Heart left ventricle (tissue), 16 donors: ENCODE results near the gene PCSK6. TPM values are rescaled to one million over a fixed set of nuclear protein-coding genes. Genes with fewer than 3 reads are reported as not detected.

Experiments used
- ATAC-seq, 4 donors: fragments of 200-7000 bp; cut with Tn5 transposase; one replicate each; pipeline ENCODE4 v1.9.1; 2020 to 2022; ENCODE audit warnings: moderate library complexity in 4 of 4, mild to moderate bottlenecking in 3 of 4, moderate number of reproducible peaks in 1 of 4
- DNase-seq, 5 donors: peaks; one replicate each; pipeline ENCODE4 v3.0.0-alpha.2; 2020
- H3K27ac ChIP-seq, 12 donors: fragments of 200-600 bp; sonication (generic) in 4 of 12; one replicate each; pipeline versions ENCODE4 v1.5.0 to v1.8.0; 2016 to 2022; ENCODE audit warnings: mild to moderate bottlenecking in 2 of 12
- H3K27me3 ChIP-seq, 9 donors: fragments of 200-600 bp; sonication (generic) in 2 of 9; one replicate each; pipeline versions ENCODE4 v1.5.1 to v1.8.0; 2016 to 2022; ENCODE audit warnings: mild to moderate bottlenecking in 3 of 9
- H3K36me3 ChIP-seq, 9 donors: fragments of 200-600 bp; sonication (generic) in 2 of 9; one replicate each; pipeline versions ENCODE4 v1.5.0 to v1.8.0; 2018 to 2022; ENCODE audit warnings: mild to moderate bottlenecking in 2 of 9
- H3K4me1 ChIP-seq, 12 donors: fragments of 200-600 bp; sonication (generic) in 4 of 12; one replicate each; pipeline versions ENCODE4 v1.5.0 to v1.8.0; 2016 to 2022; ENCODE audit warnings: mild to moderate bottlenecking in 3 of 12
- H3K4me3 ChIP-seq, 12 donors: fragments of 200-600 bp; sonication (generic) in 4 of 12; one replicate each; pipeline versions ENCODE4 v1.5.0 to v1.8.0; 2017 to 2022; ENCODE audit warnings: mild to moderate bottlenecking in 9 of 12, moderate library complexity in 4 of 12
- H3K9me3 ChIP-seq, 12 donors: fragments of 200-600 bp; sonication (generic) in 4 of 12; one replicate each; pipeline versions ENCODE4 v1.5.0 to v1.8.0; 2016 to 2022; ENCODE audit warnings: mild to moderate bottlenecking in 1 of 12
- POLR2A ChIP-seq, 2 donors: fragments of 450-650 bp; IDR thresholded peaks; one replicate each; pipeline ENCODE4 v1.6.1; 2017; ENCODE audit warnings: antibody characterized with exemption in 2 of 2, mild to moderate bottlenecking in 2 of 2, moderate library complexity in 2 of 2
- WGBS, 4 donors: extraction: QIAGEN DNeasy Blood & Tissue Kit in 2 of 4; methylation state at CpG; one replicate each; pipeline versions ENCODE4 v1.1.5 to v1.1.7; 2013 to 2018; 5-methylcytosine and 5-hydroxymethylcytosine counted together
- intact Hi-C, 10 donors: fragments of 100-400 bp; cut with DNase I; formaldehyde crosslinking; loops; one replicate each; pipeline versions ENCODE4 v1.11.1 to v1.14.2; 2022
- polyA plus RNA-seq, 2 donors: library from polyadenylated mRNA; stranded (reverse); fragments of 200-250 nt; gene quantifications; one replicate each; pipeline ENCODE4 v1.2.3, GENCODE V29; 2013
- total RNA-seq, 9 donors: library from RNA; depleted of rRNA in 2 of 9; stranded (reverse); fragments of >200 nt in 2 of 9; fragmentation: NEBNext Ultra II Directional in 3 of 9; extraction: Animal tissue kit (Norgen Biotek cat#: 25700) in 3 of 9; gene quantifications; one replicate each; pipeline versions ENCODE4 v1.1.0 to v1.2.4, GENCODE V29; 2016 to 2023
- TF ChIP-seq, protein P1 (sequence below), 12 donors: fragments of 200-600 bp; sonication (generic) in 4 of 12; IDR thresholded peaks; one replicate each; pipeline versions ENCODE4 v1.5.0 to v1.8.0; 2018 to 2022; ENCODE audit warnings: antibody characterized with exemption in 12 of 12, mild to moderate bottlenecking in 5 of 12
- donor health status: ischemic (EF 13 %, LVEDD 7.1; RV severe dilation, severe dysfunction).
- donor health status: healthy with polysubstance abuse.
- donor health status: DM: no; HTN: yes; CAD: no.
- donor health status: DM: no; HTN: no; CAD: no.
- donor health status: ischemic (EF 25% LVEDD 6.9; RV normal size, moderate dysfunction).
- donor health status: ischemic (EF 25% LVEDD 5.7; RV mildly dilated, moderate dysfunction).
- donor health status: healthy.
- donor health status: DM: yes; HTN: yes; CAD: no.
- donor health status: ischemic (EF 35%, LVEDD 5.7; RV mildly dilated, moderate dysfunction).
- donor health status: nonischemic (EF 11% LVEDD 7.7; RV severe dilation, severe dysfunction).
- donor health status: DM: yes; HTN: yes; CAD: no.
- donor health status: PGD.
- donor health status: ischemic (EF 29% LVEDD 5.4; RV normal size, mild dysfunction).
- donor health status: nonischemic (EF 23%, LVEDD 6.1; RV moderate dilation, normal function).

Gene PCSK6
- total and polyA plus RNA-seq, 11 donors = 7.3 to 41.7 (median 22.3) TPM

DNA sequence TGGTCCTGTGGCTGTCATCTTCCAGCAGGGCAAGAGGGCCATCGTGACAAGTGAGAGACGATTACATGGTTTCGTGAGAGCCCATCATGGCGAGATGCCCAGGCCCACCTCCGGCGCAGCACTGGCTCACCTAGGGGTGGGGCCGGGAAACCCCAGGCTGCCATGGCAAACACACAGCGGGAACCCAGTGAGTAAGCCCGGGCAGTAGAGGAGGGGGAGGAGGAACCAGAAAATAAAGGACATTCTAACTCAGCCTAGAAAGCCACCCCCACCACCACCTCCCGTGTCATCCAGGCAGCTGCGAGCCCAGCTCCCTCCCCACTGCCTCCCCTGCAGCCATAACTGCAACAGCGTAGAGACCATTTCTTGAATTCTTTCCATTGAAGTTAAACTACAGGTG, 52.3 kb downstream of the PCSK6 start:
- TF ChIP-seq POLR2A (IDR thresholded peaks at IDR 0.05) = no peak
- no peak overlapping the region for H3K4me3 ChIP-seq
- no peaks in the 10 kb centered on the region for H3K27me3 ChIP-seq
- H3K27ac ChIP-seq = no peak overlapping the region
- WGBS, 4 donors = 88 to 90% (median 89%) methylated on average over 12 of the region's 12 CpGs
- H3K9me3 ChIP-seq = no peaks in the 10 kb centered on the region
- peaks cover 0 to 25% (median 8%) of the 10 kb centered on the region in 12 donors for H3K4me1 ChIP-seq
- H3K36me3 ChIP-seq = peaks cover 0 to under 1% (median 0%) of the 10 kb centered on the region in 9 donors
- ATAC-seq (no peak), DNase-seq (no peak)
- intact Hi-C loops = loop anchor here in 1 of 10 donors (10.0 kb wide), 1 partner anchor 52 kb away; no protein-coding TSS in a partner anchor

DNA sequence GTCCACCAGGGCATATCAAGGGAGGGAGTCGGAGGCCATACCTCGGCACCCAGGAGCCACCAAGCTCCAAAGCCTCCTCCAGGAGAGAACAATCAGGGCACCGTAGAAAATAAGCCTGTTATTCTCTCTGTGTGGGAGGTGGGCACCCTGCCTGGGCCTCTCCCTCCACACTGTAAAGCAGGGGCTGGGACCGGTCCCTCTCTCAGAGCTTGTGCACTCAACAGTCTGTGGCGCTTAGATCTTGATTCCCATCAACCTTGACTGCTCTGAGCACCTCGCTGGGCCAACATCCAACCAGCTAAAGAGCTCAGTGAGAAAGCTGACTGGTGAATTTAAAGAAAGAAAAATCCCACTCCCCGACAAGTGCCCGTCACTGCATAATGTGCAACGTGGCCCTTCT, 53.0 kb downstream of the PCSK6 start:
- DNase-seq = no peak
- intact Hi-C loops = loop anchor here in 1 of 10 donors (10.0 kb wide), 1 partner anchor 52 kb away; no protein-coding TSS in a partner anchor
- 90 to 97% (median 92%) methylated on average over 8 to 9 of the region's 9 CpGs for WGBS, 4 donors
- Histone ChIP-seq H3K9me3 (no peaks in the 10 kb centered on the region), H3K4me3 (no peak overlapping the region), H3K27ac (no peak overlapping the region), H3K4me1 (peaks cover 0 to 25% (median 8%) of the 10 kb centered on the region in 12 donors), H3K36me3 (peaks cover 0 to 7% (median 0%) of the 10 kb centered on the region in 9 donors), H3K27me3 (no peaks in the 10 kb centered on the region)
- TF ChIP-seq POLR2A (IDR thresholded peaks at IDR 0.05) = no peak
- TF ChIP-seq, protein P1, sequence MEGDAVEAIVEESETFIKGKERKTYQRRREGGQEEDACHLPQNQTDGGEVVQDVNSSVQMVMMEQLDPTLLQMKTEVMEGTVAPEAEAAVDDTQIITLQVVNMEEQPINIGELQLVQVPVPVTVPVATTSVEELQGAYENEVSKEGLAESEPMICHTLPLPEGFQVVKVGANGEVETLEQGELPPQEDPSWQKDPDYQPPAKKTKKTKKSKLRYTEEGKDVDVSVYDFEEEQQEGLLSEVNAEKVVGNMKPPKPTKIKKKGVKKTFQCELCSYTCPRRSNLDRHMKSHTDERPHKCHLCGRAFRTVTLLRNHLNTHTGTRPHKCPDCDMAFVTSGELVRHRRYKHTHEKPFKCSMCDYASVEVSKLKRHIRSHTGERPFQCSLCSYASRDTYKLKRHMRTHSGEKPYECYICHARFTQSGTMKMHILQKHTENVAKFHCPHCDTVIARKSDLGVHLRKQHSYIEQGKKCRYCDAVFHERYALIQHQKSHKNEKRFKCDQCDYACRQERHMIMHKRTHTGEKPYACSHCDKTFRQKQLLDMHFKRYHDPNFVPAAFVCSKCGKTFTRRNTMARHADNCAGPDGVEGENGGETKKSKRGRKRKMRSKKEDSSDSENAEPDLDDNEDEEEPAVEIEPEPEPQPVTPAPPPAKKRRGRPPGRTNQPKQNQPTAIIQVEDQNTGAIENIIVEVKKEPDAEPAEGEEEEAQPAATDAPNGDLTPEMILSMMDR (IDR thresholded peaks at IDR 0.05) = no peak
- ATAC-seq = no peak

DNA sequence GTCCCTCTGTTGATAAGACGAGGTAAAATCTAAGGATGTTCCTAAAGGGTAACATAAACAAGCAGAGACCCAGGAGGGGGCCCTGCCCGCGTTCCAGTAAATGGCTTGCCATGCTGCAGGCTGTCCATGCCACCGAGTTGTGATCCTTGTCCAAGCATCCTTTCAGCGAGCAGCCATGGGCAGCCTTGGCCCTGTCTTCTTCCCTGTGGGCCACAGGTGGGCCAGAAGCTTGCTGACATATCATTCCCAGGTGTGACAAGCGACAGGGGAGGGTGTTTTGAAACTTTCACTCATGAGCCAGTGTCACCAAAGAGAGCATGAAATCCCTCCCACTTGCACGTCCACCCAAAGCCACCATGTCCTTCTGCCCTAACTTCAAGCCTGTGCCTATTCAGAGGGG, 53.7 kb downstream of the PCSK6 start:
- peaks cover 0 to 18% (median 7%) of the 10 kb centered on the region in 12 donors for H3K4me1 ChIP-seq
- no peak overlapping the region for H3K4me3 ChIP-seq
- H3K27ac ChIP-seq = no peak overlapping the region
- 81 to 90% (median 88%) methylated on average over 7 of the region's 7 CpGs for WGBS, 4 donors
- no peaks in the 10 kb centered on the region for H3K27me3 ChIP-seq
- intact Hi-C loops = loop anchor here in 1 of 10 donors (10.0 kb wide), 1 partner anchor 51 kb away; no protein-coding TSS in a partner anchor
- DNase-seq = no peak
- no peak for ATAC-seq
- no peaks in the 10 kb centered on the region for H3K9me3 ChIP-seq
- H3K36me3 ChIP-seq = peaks cover 0 to 15% (median 3%) of the 10 kb centered on the region in 9 donors
- no peak for TF ChIP-seq POLR2A (IDR thresholded peaks at IDR 0.05)
- TF ChIP-seq, protein P1 (IDR thresholded peaks at IDR 0.05) = no peak

DNA sequence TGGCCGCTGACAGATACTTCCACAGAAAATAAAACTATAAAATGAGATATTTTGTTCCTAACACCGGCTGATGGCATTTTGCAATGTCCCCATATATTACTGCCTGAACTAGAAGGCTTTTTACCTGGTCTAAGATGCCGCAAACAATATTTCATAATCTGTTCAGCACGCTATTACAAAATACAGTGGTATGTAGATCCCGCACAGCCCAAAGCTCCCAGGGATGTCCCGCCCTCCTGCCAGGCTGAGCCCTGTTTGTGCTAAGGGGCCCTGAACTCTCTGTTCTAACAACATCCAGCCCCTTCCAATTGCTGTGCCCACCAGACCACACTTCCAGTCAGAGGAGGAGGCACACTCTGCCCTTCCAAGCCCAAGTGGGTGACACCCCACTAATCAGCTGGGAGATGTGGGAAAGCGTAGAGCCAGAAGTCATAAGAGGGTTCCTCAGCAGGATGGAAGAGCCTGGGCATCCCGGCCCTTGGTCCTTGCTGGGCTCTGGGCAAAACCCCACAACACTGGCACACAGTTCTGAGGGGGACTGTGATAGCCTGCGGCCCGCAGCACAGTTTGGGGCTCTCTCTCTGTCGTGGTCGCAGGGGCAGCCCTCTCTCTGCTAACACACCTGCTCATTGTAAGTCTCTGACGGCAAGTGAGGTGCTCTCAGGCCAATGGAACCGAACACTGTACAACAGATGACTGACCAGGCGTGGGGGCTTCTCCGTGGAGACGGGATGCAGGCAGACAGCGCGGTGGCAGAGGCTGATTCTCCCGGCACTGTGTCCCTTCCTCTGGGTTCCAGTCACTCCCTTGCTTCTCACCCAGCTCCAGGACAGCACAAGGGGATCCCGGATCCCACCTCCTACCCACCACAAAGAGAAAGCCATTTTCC, 55.2 kb downstream of the PCSK6 start:
- ATAC-seq (no peak), DNase-seq (no peak)
- Histone ChIP-seq H3K27ac (no peak overlapping the region), H3K4me1 (peaks cover 0 to 15% (median 6%) of the 10 kb centered on the region in 12 donors), H3K4me3 (no peak overlapping the region), H3K27me3 (no peaks in the 10 kb centered on the region), H3K9me3 (no peaks in the 10 kb centered on the region), H3K36me3 (peaks cover 0 to 26% (median 4%) of the 10 kb centered on the region in 9 donors)
- intact Hi-C loops = loop anchor here in 1 of 10 donors (10.0 kb wide), 1 partner anchor 49 kb away; no protein-coding TSS in a partner anchor
- WGBS, 4 donors = 87 to 93% (median 92%) methylated on average over 11 to 21 of the region's 21 CpGs
- TF ChIP-seq, protein P1 (IDR thresholded peaks at IDR 0.05) = no peak
- no peak for TF ChIP-seq POLR2A (IDR thresholded peaks at IDR 0.05)
